DND-41 (cell line): Measurements from ENCODE around the gene GIT1.

Source experiments
- ATAC-seq: fragments of 200-7000 bp; cut with Tn5 transposase; 3 replicates; pipeline ENCODE4 v1.9.1; 2021; ENCODE audit warnings: low read depth; ENCODE audit not compliant: insufficient read depth
- DNase-seq: peaks from one replicate; pipeline ENCODE4 v3.0.0-alpha.2; 2020
- H2AFZ ChIP-seq: 2 replicates; pipeline ENCODE4 v1.6.0; 2012; ENCODE audit warnings: low read depth, low read length
- H3K27ac ChIP-seq: 2 replicates; pipeline ENCODE4 v1.5.1; 2012; ENCODE audit warnings: low read length, inconsistent platforms
- H3K27me3 ChIP-seq: fragments of 200-600 bp; sonication (generic); 2 replicates; pipeline ENCODE4 v1.6.0; 2012; ENCODE audit warnings: low read length, mild to moderate bottlenecking, inconsistent platforms; ENCODE audit not compliant: insufficient read depth, poor library complexity
- H3K36me3 ChIP-seq: 2 replicates; pipeline ENCODE4 v1.5.1; 2012; ENCODE audit warnings: low read length, inconsistent platforms; ENCODE audit not compliant: insufficient read depth
- H3K4me1 ChIP-seq: 2 replicates; pipeline ENCODE4 v1.5.1; 2012; ENCODE audit warnings: mild to moderate bottlenecking, low read length; ENCODE audit not compliant: insufficient read depth
- H3K4me2 ChIP-seq: 2 replicates; pipeline ENCODE4 v1.6.0; 2012; ENCODE audit warnings: mild to moderate bottlenecking, moderate library complexity, low read length, inconsistent platforms; ENCODE audit not compliant: insufficient read depth
- H3K4me3 ChIP-seq, 2 experiments: fragments of 200-600 bp in 1 of 2; shearing (Covaris generic) in 1 of 2; 2 replicates each; pipeline ENCODE4 v1.5.1; 2012 to 2016; ENCODE audit warnings: inconsistent platforms in 2 of 2, low read length in 2 of 2, mild to moderate bottlenecking in 2 of 2, low read depth in 1 of 2, moderate library complexity in 1 of 2
- H3K79me2 ChIP-seq: 2 replicates; pipeline ENCODE4 v1.6.0; 2012; ENCODE audit warnings: low read length, inconsistent platforms; ENCODE audit not compliant: insufficient read depth
- H3K9ac ChIP-seq: 2 replicates; pipeline ENCODE4 v1.6.0; 2012; ENCODE audit warnings: low read depth, mild to moderate bottlenecking, inconsistent platforms, low read length, moderate library complexity
- H3K9me3 ChIP-seq: 2 replicates; pipeline ENCODE4 v1.5.1; 2012; ENCODE audit warnings: low read length, moderate library complexity, mild to moderate bottlenecking, inconsistent platforms; ENCODE audit not compliant: insufficient read depth, severe bottlenecking
- H4K20me1 ChIP-seq: 2 replicates; pipeline ENCODE4 v1.6.0; 2012; ENCODE audit warnings: low read length; ENCODE audit not compliant: insufficient read depth
- EZH2 ChIP-seq: IDR thresholded peaks from 3 replicates; pipeline ENCODE4 v1.6.1; 2012; ENCODE audit warnings: borderline replicate concordance, low read depth, mild to moderate bottlenecking, moderate library complexity, low read length, inconsistent platforms; ENCODE audit not compliant: severe bottlenecking
- TF ChIP-seq, protein P1 (sequence below): IDR thresholded peaks from 2 replicates; pipeline ENCODE4 v1.5.1; 2012; ENCODE audit warnings: borderline replicate concordance, low read length, moderate library complexity, mild to moderate bottlenecking; ENCODE audit not compliant: poor library complexity, severe bottlenecking; ENCODE audit errors: extremely low read depth

Gene GIT1

DNA sequence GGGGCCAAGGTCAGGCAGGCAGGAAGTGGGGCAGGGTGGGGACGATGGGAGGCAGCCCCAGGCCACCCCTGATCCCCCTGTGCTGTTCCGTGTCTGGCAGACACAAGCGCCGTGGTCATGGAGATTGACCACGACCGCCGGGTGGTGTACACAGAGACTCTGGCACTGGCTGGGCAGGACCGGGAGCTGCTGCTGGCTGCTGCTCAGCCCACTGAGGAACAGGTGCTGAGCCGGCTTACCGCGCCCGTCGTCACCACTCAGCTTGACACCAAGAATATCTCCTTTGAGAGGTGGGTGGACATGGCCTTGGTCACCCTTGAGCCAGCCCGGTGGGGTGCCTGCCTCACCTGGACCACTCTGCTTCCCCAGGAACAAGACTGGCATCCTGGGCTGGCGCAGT, 19.5 kb upstream of the GIT1 start:
- H3K9ac ChIP-seq: no peak overlapping the region
- H2AFZ ChIP-seq: no peak overlapping the region
- H4K20me1 ChIP-seq: peaks cover 18% of the 10 kb centered on the region
- no peak overlapping the region for H3K4me2 ChIP-seq
- DNase-seq: no peak
- H3K79me2 ChIP-seq: no peaks in the 10 kb centered on the region
- no peaks in the 10 kb centered on the region for H3K9me3 ChIP-seq
- H3K36me3 ChIP-seq: peaks cover 10% of the 10 kb centered on the region
- H3K27ac ChIP-seq: no peak overlapping the region
- H3K4me1 ChIP-seq: no peaks in the 10 kb centered on the region
- no peak for ATAC-seq
- H3K27me3 ChIP-seq: no peaks in the 10 kb centered on the region
- TF ChIP-seq EZH2: no peak
- TF ChIP-seq, protein P1, sequence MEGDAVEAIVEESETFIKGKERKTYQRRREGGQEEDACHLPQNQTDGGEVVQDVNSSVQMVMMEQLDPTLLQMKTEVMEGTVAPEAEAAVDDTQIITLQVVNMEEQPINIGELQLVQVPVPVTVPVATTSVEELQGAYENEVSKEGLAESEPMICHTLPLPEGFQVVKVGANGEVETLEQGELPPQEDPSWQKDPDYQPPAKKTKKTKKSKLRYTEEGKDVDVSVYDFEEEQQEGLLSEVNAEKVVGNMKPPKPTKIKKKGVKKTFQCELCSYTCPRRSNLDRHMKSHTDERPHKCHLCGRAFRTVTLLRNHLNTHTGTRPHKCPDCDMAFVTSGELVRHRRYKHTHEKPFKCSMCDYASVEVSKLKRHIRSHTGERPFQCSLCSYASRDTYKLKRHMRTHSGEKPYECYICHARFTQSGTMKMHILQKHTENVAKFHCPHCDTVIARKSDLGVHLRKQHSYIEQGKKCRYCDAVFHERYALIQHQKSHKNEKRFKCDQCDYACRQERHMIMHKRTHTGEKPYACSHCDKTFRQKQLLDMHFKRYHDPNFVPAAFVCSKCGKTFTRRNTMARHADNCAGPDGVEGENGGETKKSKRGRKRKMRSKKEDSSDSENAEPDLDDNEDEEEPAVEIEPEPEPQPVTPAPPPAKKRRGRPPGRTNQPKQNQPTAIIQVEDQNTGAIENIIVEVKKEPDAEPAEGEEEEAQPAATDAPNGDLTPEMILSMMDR: no peak
- H3K4me3 ChIP-seq: no peak overlapping the region

DNA sequence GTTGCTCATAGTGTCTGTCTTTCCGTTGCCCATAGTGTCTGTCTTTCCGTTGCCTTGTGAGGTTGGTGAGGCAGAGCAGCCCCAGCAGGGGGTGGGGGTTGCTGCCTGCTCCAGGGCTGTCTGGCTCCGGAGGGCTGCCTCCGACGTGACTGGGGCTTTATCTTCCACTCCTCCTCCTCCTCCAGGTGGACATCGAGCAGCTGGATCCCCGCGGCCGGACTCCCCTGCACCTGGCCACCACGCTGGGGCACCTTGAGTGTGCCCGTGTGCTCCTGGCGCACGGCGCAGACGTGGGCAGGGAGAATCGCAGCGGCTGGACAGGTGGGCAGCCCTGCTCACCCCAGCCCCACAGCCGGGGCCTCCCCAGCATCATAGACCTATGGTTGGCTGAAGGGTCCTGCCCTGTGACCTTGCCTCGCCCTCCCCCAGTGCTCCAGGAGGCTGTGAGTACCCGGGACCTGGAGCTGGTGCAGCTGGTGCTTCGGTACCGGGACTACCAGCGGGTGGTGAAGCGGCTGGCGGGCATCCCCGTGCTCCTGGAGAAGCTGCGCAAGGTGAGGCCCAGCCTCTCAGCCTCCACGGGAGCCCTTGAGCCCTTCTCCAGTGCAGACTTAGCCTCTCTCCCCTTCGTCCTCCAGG, 18.2 kb upstream of the GIT1 start:
- H3K27ac ChIP-seq: no peak overlapping the region
- no peak overlapping the region for H3K4me3 ChIP-seq
- no peak overlapping the region for H2AFZ ChIP-seq
- no peak for ATAC-seq
- H3K79me2 ChIP-seq: no peaks in the 10 kb centered on the region
- peaks cover 18% of the 10 kb centered on the region for H4K20me1 ChIP-seq
- no peak for DNase-seq
- H3K9me3 ChIP-seq: no peaks in the 10 kb centered on the region
- no peaks in the 10 kb centered on the region for H3K4me1 ChIP-seq
- H3K9ac ChIP-seq: no peak overlapping the region
- H3K27me3 ChIP-seq: no peaks in the 10 kb centered on the region
- no peak overlapping the region for H3K4me2 ChIP-seq
- peaks cover 6% of the 10 kb centered on the region for H3K36me3 ChIP-seq
- TF ChIP-seq, protein P1: no peak
- TF ChIP-seq EZH2: no peak

DNA sequence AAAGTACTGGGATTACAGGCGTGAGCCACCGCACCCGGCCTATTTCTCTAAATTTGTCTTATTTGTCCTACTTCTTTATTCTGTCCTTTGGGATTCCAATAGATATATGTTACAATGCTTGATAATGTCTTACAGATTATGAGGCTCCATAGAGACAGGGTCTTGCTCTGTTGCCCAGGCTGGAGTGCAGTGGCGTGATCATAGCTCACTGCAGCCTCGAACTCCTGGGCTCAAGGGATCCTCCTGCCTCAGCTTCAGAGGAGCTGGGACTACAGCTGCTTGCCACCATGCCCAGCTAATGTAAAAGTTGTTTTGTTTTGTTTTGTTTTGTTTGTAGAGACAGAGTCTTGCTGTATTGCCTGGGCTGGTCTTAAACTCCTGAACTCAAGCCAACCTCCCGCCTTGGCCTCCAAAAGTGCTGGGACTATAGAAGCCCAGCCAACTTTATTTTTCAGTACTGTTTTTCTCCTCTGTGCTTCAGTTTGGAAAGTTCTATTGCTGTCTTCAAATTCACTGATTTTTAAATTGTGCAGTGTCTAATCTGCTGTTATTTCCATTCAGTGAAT, 13.7 kb upstream of the GIT1 start:
- Histone ChIP-seq H3K9ac (no peak overlapping the region), H3K27ac (no peak overlapping the region), H3K9me3 (no peaks in the 10 kb centered on the region), H3K4me1 (no peaks in the 10 kb centered on the region), H3K79me2 (no peaks in the 10 kb centered on the region), H3K36me3 (no peaks in the 10 kb centered on the region), H4K20me1 (peaks cover 13% of the 10 kb centered on the region), H2AFZ (no peak overlapping the region), H3K4me3 (no peak overlapping the region), H3K27me3 (no peaks in the 10 kb centered on the region), H3K4me2 (no peak overlapping the region)
- DNase-seq: no peak
- no peak for TF ChIP-seq EZH2
- TF ChIP-seq, protein P1: no peak
- no peak for ATAC-seq
